HG02973 (cell line): Measurements from ENCODE around the gene WNT7A.

Experiments
- ATAC-seq: cut with Tn5 transposase; IDR thresholded peaks from one replicate; pipeline ENCODE4 v1.9.1; 2021; ENCODE audit warnings: moderate library complexity; ENCODE audit not compliant: unreplicated experiment

WNT7A gene

DNA sequence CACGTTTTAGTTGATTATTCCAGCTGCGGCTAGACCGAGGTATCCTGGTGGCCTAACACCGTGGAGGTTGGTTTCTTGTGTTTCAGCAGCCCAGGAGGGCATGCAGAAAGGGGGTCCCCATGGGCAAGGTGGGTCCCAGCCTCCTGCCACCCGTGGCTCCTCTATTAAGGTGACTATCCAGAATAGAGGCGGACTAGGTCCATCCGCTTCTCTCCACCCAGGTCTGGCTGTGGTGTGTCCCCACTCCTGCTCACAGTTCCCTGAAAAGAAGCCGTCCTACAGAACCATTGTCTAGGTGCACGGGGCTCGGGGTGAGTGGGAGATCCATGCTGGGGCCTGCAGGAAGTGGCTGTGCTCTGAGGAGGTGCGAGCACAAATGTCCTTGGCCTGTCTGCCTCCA, 81.5 kb downstream of the WNT7A start:
- ATAC-seq, result no peak

- ATAC-seq, result no peak
These were observed 83.0 kb downstream of the WNT7A start for GRCh38 chr3:13796701-13797460.

DNA sequence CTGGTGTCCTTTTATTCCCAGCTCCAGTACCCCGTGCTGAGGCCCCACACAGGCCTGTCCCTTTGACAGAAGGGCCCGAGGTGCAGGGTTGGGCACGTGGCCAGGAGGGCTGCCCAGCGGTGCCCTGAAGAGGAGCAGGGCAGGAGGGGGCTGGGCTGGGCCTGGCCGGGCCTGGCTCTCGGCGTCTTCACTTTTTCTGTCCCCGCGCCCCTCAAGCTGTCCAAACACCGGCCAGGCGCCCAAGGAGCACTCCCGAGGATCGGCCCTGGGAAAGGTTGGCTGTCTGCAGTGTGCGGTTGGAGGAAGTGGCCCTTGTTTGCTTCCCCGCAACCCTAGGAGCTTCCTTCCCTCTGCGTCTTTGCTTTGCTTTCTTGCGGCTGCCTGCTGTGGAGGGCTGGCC, 84.1 kb downstream of the WNT7A start:
- ATAC-seq, result no peak

DNA sequence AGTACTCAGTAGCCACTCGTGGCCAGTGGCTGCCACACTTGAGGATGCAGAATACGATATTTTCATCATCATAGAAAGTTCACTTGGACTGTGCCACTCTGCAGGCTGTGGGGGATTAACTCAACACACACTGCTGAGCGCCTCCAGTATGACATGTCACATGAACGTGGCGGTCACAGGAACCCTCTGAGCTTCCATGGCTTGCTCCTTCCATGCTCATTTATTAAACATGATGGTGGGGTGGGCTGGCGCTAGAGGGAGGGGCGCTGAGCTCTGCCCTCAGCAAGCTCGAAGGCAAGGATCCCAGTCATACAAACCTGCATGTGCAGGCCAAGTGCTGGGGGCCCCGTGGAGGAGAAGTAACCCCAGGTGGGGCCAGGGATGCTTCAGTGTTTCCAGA, 85.5 kb downstream of the WNT7A start:
- no peak for ATAC-seq

GRCh38 chr3:13793451-13793850, 86.4 kb downstream of the WNT7A start:
- ATAC-seq, result no peak

- no peak for ATAC-seq
These were observed 87.1 kb downstream of the WNT7A start for GRCh38 chr3:13792512-13793371.

DNA sequence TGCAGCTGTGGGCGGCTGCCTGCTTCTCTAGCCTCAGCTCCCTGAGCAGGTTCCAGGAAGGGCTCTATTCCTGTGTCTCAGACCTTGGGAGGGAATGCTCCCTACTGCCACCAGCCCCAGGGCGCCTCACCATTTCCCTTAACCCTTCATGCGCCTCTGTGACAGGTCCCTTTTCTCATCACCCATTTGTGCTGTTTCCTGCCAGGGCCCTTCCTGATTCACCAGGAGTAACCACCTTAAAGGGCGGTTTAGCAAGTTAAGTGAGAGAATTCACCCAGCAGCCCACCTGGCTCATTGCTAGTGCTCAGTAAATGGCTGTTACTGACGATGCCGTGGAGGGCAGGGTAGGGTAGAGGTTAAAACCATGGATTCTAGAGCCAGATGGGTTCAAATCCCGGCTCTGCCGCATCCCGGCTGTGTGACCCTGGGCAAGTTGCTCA, 87.8 kb downstream of the WNT7A start:
- no peak for ATAC-seq

- no peak for ATAC-seq
These were observed 88.4 kb downstream of the WNT7A start for GRCh38 chr3:13791198-13792050.

- no peak for ATAC-seq
These were observed 89.3 kb downstream of the WNT7A start for GRCh38 chr3:13790376-13791197.

DNA sequence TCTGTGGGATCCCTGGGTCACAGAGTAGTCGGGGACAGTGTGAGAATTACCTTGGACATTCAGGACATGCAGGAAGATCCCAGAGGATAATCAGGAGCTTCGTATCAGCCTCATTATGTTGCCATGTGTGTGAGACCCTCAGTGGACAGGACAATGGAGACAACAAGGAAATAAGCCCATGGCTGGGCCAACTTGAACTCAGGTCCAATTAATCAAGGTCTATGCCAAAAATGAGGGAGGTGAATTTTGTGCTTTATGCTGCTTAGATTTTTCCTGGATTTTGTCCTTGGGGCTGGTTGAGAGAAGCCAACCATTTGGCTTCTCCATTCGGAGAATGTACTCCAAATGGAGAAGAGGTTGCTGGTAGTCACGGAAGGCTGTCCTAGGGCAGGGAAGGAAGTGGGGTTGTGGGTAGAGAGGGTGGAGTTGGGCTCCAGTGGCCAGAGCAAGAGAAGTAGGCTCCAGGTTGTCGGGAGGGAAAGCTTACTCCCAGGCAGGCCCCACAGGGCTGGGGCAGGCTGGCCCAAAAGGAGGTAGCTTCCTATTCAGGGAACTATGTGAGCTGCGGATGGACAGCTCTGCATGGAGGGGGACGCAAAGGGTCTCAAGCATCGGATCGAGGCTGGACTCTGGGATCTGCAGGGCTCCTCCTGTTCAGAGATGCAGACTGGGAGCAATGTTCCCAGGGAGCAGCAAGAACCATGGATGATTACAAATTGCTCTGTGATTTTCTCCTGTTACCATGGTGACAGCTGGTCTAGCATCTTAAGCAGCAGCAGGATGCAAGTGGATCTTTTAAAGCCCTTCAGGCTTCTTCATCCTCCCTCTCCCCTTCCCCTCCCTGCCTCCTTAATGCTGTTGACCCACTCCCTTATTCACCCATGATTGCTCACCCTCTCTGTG, 91.1 kb downstream of the WNT7A start:
- ATAC-seq, result no peak

DNA sequence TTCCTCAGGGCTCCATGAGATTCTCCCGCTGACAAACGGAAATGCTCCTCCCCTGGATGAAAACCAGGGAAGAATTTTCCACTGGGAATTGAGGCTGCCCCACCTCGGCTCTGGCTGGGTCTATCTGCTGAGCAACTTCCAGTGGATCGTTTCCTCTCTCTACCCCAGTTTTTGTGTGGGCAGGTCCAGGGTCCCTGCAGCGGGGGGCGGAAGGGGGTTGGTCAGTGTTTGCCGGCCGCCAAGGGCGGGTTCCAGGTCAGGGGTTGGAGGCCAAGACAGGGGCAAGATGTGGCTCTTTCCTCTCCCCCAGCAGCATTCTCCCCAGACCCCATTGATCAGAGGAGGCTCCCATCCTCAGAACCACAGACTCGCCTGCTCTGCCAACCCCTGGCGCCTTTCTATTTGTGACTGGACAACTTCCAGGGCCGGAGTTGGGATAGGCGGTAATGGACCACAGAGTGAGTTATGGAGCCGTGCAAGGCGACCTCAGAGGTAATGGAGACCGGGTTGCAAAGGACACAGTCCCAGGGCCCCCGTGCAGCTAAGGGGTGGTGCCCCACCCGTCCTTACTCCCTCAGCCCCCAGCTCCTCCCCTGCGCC, 92.2 kb downstream of the WNT7A start:
- no peak for ATAC-seq

DNA sequence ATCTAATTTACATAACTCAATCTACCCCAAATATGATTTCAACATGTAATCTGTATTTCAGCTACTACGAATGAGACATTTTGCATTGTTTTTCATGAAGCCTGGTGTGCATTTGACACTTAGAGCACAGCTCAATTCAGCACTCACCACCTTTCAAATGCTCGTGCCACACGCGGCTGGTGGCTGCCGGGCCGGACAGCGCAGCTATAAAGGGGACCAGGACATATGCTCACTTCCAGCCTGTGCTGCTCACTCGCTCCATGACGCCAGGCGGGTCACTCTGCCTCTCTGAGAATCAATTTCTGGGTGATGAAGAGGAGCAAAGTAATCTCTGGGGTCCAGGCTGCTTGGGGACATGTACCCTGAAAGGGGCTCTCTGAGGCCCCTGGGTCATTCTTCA, 93.1 kb downstream of the WNT7A start:
- no peak for ATAC-seq

GRCh38 chr3:13785853-13786436, 93.9 kb downstream of the WNT7A start:
- no peak for ATAC-seq

DNA sequence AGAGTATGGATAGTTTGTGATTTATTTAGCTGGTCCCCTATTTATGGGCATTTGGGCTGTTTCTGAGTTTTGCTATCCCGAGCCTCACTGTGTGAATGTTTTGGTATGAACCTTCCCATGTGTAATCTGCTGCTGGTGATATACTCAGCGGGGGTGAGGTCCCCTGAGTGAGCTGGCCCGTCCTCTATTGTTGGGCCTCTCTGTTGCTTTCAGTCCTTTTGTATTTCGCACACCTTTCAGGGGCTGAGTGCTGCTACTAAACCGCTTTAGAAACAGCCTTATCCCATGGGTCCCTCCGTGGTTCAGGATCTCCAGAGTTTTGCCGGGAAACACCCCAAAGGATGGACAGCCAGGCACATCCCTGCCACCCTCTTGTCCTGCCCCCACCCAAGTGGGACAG, 94.5 kb downstream of the WNT7A start:
- no peak for ATAC-seq

GRCh38 chr3:13783476-13783875, 96.4 kb downstream of the WNT7A start:
- ATAC-seq, result no peak

DNA sequence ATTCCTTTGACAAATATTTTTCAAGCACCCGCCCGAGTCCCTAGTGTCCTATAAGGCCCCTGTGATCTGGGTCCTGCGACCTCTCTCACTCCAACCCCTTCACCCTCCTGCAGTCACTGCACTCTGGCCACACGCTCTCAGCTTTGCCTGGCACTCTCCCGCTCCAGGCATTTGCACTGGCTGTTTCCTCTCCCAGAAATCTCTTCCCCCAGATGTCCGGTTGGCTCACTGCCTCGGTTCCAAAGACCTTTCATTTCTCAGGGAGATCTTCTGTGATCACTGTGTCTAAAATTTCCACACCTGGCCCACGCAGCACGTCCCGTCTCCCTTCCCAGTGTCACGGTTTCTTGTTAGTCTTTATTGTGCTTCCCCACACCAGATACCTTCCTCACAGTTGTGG, 97.4 kb downstream of the WNT7A start:
- no peak for ATAC-seq

DNA sequence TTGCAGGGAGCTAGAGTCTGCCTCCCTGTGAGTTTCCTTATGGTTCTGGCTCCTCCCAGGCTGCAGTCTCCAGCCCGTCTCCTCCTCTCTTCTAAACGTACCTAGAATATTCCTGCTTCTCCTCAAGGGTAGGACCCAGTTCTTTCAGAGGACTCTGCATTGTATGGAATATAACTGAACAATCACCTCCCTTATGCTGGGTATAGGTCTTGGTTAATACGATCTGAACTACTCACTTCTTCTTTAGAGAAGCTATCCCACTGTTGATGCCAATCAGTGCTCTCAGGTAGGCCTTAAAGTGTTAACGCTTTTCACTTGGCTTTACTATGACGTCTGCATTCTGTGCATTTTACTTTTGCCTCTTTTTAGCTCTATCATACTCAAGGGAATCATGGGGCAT, 98.5 kb downstream of the WNT7A start:
- no peak for ATAC-seq

DNA sequence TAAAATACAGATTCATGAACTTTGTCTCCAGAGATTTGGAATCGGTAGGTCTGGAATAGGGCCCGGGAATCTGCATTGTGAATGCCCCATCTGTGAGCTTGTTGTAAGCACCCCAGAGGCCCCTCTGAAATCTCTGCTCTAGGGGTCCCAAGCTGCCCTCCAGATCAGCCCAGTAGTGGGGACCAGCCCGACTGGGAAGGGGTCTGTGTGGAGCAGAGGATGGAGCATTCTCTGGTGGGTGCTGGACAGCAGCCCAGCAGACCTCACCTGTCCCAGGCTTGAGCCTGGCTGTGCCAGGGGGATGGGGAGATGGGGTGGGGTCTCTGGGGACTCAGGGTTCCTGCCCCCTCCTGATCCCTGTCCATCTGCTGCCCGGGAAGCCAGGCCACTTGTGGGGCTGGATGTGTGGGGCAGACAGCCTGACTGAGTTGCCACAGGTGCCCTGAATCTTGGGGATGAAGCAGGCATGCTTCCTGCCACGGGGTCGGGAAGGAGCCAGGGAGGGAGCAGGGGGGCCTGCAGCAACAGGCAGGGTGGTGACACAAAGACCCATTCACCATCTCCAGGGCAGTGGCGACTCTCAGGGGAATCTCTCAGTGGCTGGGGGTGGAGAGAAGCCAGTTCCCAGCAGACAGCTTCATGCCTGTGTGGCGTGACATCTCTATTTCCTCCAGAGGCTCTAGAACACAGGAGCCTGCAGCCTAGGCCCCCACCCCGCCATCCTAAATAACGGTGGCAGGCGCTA, 99.3 kb downstream of the WNT7A start:
- no peak for ATAC-seq
